Spleen (tissue), 11 donors: ENCODE measurements around the gene AIG1. TPM values are rescaled to one million over a fixed set of nuclear protein-coding genes. Genes with fewer than 3 reads are reported as not detected.

Experiments
- DNase-seq: peaks from one replicate; pipeline ENCODE4 v3.0.0-alpha.2; 2020
- H3K27ac ChIP-seq, 8 donors: fragments of 200-600 bp; sonication (generic) in 7 of 8; 1 replicate in 4 of 8; 2 replicates in 4 of 8; pipeline versions ENCODE4 v1.5.0 to v1.8.0; 2016 to 2021; ENCODE audit warnings: inconsistent platforms in 4 of 8, mild to moderate bottlenecking in 4 of 8, moderate library complexity in 1 of 8
- H3K27me3 ChIP-seq, 7 donors: fragments of 200-600 bp; sonication (generic) in 6 of 7; replicated peaks in 1 of 7; 1 replicate in 4 of 7; 2 replicates in 3 of 7; pipeline versions ENCODE4 v1.5.0 to v1.8.0; 2016 to 2021; ENCODE audit warnings: inconsistent platforms in 3 of 7, mild to moderate bottlenecking in 1 of 7
- H3K36me3 ChIP-seq, 6 donors: fragments of 200-600 bp; sonication (generic) in 5 of 6; 1 replicate in 4 of 6; 2 replicates in 2 of 6; pipeline versions ENCODE4 v1.5.0 to v1.8.0; 2016 to 2021; ENCODE audit warnings: inconsistent platforms in 2 of 6
- H3K4me1 ChIP-seq, 6 donors: fragments of 200-600 bp; sonication (generic) in 5 of 6; 1 replicate in 3 of 6; 2 replicates in 3 of 6; pipeline versions ENCODE4 v1.5.0 to v1.8.0; 2016 to 2021; ENCODE audit warnings: inconsistent platforms in 3 of 6
- H3K4me3 ChIP-seq, 8 donors: fragments of 200-600 bp; sonication (generic) in 7 of 8; 1 replicate in 4 of 8; 2 replicates in 4 of 8; pipeline versions ENCODE4 v1.5.0 to v1.8.0; 2016 to 2021; ENCODE audit warnings: inconsistent platforms in 4 of 8, mild to moderate bottlenecking in 4 of 8, moderate library complexity in 2 of 8
- H3K9me3 ChIP-seq, 8 donors: fragments of 200-600 bp; sonication (generic) in 7 of 8; 1 replicate in 4 of 8; 2 replicates in 4 of 8; pipeline versions ENCODE4 v1.5.0 to v1.8.0; 2016 to 2021; ENCODE audit warnings: inconsistent platforms in 4 of 8
- CTCF ChIP-seq, 11 experiments: fragments of 200-600 bp in 7 of 11; fragments of 450-650 bp in 4 of 11; sonication (generic) in 4 of 11; IDR thresholded peaks in 8 of 11; conservative IDR thresholded peaks in 3 of 11; 1 replicate in 7 of 11; 2 replicates in 4 of 11; pipeline versions ENCODE4 v1.4.0 to v1.8.0; 2016 to 2021; ENCODE audit warnings: antibody characterized with exemption in 11 of 11, inconsistent platforms in 4 of 11, mild to moderate bottlenecking in 1 of 11
- POLR2A ChIP-seq, 3 donors: fragments of 450-650 bp; IDR thresholded peaks; one replicate each; pipeline ENCODE4 v1.5.1; 2017; ENCODE audit warnings: antibody characterized with exemption in 3 of 3, mild to moderate bottlenecking in 1 of 3
- POLR2AphosphoS5 ChIP-seq, 3 donors: sonication (generic); formaldehyde crosslinking; IDR thresholded peaks; one replicate each; pipeline ENCODE4 v1.5.1; 2017; ENCODE audit warnings: antibody characterized with exemption in 3 of 3
- WGBS, 5 donors: extraction: QIAGEN DNeasy Blood & Tissue Kit in 3 of 5; methylation state at CpG; one replicate each; pipeline versions ENCODE4 v1.1.5 to v1.1.7; 2013 to 2018; 5-methylcytosine and 5-hydroxymethylcytosine counted together
- intact Hi-C: fragments of 100-400 bp; cut with DNase I; formaldehyde crosslinking; loops from one replicate; pipeline ENCODE4 v1.15.0; 2023; ENCODE audit warnings: low total_unique reads
- polyA plus RNA-seq, 3 donors: library from polyadenylated mRNA; stranded (reverse); fragments of 200-250 nt; gene quantifications; one replicate each; pipeline ENCODE4 v1.2.1, GENCODE V29; 2013
- total RNA-seq, 7 donors: library from RNA; depleted of rRNA in 3 of 7; stranded (reverse); fragments of >200 nt in 3 of 7; fragmentation: NEBNext Ultra II Directional in 4 of 7; extraction: Animal tissue kit (Norgen Biotek cat#: 25700) in 4 of 7; gene quantifications; one replicate each; pipeline versions ENCODE4 v1.1.0 to v1.2.1, GENCODE V29; 2016 to 2021
- donor health status: healthy with polysubstance abuse.
- donor health status: DM: no; HTN: no; CAD: no; lungs with moderate emphysema.
- donor health status: DM: no; HTN: no; CAD: no.
- donor health status: Bipolar disorder and iron deficiency.
- donor health status: healthy.
- donor health status: DM: no; HTN: no; CAD: no.
- donor health status: DM: yes; HTN: yes; CAD: no.

Gene AIG1
- total and polyA plus RNA-seq, 10 donors: 14.3 to 38.0 (median 27.9) TPM

GRCh38 chr6:143321491-143322086 is 260.9 kb downstream of the AIG1 start:
- Histone ChIP-seq H3K36me3 (no peaks in the 10 kb centered on the region), H3K4me3 (no peak overlapping the region), H3K9me3 (peaks cover 0 to 23% (median 14%) of the 10 kb centered on the region in 8 donors), H3K4me1 (no peaks in the 10 kb centered on the region), H3K27me3 (no peaks in the 10 kb centered on the region), H3K27ac (no peak overlapping the region)
- WGBS, 5 donors: 57 to 90% (median 71%) methylated on average over 5 of the region's 5 CpGs
- intact Hi-C loops: no loop called here
- no peak for DNase-seq
- no peak for TF ChIP-seq CTCF (IDR thresholded peaks at IDR 0.05 in 8 of 11, conservative IDR thresholded peaks at IDR 0.05 in 3 of 11)
- TF ChIP-seq POLR2A (IDR thresholded peaks at IDR 0.05): no peak
- TF ChIP-seq POLR2AphosphoS5 (IDR thresholded peaks at IDR 0.05): no peak

- Histone ChIP-seq H3K4me3 (no peak overlapping the region), H3K27ac (no peak overlapping the region), H3K9me3 (peaks cover 0 to 20% (median 11%) of the 10 kb centered on the region in 8 donors), H3K36me3 (no peaks in the 10 kb centered on the region), H3K4me1 (no peaks in the 10 kb centered on the region), H3K27me3 (no peaks in the 10 kb centered on the region)
- WGBS, 5 donors: 64 to 80% (median 78%) methylated on average over 4 of the region's 4 CpGs
- intact Hi-C loops: no loop called here
- no peak for DNase-seq
- TF ChIP-seq POLR2A (IDR thresholded peaks at IDR 0.05): no peak
- no peak for TF ChIP-seq POLR2AphosphoS5 (IDR thresholded peaks at IDR 0.05)
- TF ChIP-seq CTCF (IDR thresholded peaks at IDR 0.05 in 8 of 11, conservative IDR thresholded peaks at IDR 0.05 in 3 of 11): no peak
Observed at GRCh38 chr6:143322386-143322785, 261.7 kb downstream of the AIG1 start.

DNA sequence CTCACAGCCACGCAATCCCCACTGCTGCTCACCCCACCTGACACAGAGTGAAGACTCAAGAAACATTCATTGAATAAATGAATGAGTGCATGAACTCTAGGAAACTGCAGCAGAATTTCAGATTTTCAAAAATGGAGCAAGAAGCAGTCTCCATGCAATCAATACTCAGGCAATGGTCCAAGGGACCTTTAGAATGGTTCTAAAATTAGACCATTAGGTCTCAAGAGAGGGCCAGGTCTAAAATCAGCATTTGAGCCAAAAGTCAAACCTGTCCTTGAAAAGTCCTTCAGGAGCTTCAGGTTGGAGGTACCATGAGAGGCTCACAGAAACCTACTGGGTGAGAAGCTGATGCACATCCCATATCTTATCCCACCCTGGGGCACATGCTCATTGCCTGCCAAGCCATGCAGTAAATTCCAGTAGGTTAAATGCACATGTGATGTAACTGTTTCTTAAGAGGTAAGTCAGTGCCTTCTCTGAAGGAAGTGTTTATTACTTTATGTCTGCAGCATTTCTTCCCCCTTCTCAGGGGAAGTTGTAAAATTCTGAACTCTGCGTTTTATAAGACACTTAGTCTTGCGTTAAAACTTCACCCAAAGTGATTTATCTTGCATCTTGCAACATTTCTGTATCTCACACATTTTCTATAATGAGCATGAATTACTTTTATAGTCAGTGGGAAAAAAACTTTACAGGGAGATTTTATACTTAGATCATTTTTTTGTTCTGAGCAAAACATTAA is 263.2 kb downstream of the AIG1 start:
- TF ChIP-seq CTCF (IDR thresholded peaks at IDR 0.05 in 8 of 11, conservative IDR thresholded peaks at IDR 0.05 in 3 of 11) (no peak), POLR2AphosphoS5 (IDR thresholded peaks at IDR 0.05) (no peak), POLR2A (IDR thresholded peaks at IDR 0.05) (no peak)
- intact Hi-C loops: no loop called here

DNA sequence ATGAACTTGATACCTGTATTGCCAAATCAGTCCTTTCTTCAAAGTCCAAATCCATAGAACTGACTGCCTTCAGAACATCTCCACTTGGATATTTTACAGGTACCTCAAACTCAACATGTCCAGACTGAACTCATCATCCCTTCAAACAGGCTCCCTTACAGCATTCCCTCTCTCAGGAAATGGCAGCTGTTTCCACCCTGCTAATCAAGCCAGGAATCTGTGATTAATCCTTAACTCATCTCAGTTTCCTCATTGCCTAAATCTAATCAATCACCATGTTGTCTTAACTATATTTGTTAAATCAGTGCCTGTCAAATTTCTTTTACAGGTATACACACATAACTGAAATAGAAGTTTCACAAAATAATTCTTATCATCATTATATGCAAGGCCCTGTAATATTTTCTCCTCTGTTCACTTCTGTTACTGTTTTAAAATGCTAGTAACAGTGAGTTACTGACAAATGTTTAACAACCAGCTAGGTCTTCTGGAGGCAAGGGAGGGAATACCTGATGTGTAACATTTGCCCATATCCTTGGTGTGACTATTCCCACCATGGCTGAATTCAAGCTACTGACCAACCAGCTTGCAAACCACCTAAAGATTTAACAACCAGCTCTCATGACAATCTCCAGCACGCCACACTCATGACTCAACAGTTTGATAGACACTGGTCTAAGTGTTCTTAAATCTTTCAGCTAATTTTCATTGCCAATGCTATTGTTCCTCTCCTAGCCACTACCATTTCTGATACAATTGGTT is 264.9 kb downstream of the AIG1 start:
- WGBS, 5 donors: 83 to 94% (median 92%) methylated on average over 1 of the region's 1 CpG
- H3K4me1 ChIP-seq: no peaks in the 10 kb centered on the region
- H3K4me3 ChIP-seq: no peak overlapping the region
- no peaks in the 10 kb centered on the region for H3K27me3 ChIP-seq
- intact Hi-C loops: no loop called here
- no peaks in the 10 kb centered on the region for H3K9me3 ChIP-seq
- H3K36me3 ChIP-seq: no peaks in the 10 kb centered on the region
- TF ChIP-seq POLR2A (IDR thresholded peaks at IDR 0.05): no peak
- TF ChIP-seq POLR2AphosphoS5 (IDR thresholded peaks at IDR 0.05): no peak
- no peak for TF ChIP-seq CTCF (IDR thresholded peaks at IDR 0.05 in 8 of 11, conservative IDR thresholded peaks at IDR 0.05 in 3 of 11)
- no peak for DNase-seq
- no peak overlapping the region for H3K27ac ChIP-seq

More for the DNA sequence above, 263.2 kb downstream of the AIG1 start:
- H3K27me3 ChIP-seq: no peaks in the 10 kb centered on the region
- no peak overlapping the region for H3K27ac ChIP-seq
- H3K36me3 ChIP-seq: no peaks in the 10 kb centered on the region
- 53 to 68% (median 59%) methylated on average over 3 of the region's 3 CpGs for WGBS, 5 donors
- no peak for DNase-seq
- no peaks in the 10 kb centered on the region for H3K4me1 ChIP-seq
- no peak overlapping the region for H3K4me3 ChIP-seq
- H3K9me3 ChIP-seq: peaks cover 0 to 9% (median 0%) of the 10 kb centered on the region in 8 donors
